ENCODE data around the gene VPS4B.

VPS4B gene

DNA sequence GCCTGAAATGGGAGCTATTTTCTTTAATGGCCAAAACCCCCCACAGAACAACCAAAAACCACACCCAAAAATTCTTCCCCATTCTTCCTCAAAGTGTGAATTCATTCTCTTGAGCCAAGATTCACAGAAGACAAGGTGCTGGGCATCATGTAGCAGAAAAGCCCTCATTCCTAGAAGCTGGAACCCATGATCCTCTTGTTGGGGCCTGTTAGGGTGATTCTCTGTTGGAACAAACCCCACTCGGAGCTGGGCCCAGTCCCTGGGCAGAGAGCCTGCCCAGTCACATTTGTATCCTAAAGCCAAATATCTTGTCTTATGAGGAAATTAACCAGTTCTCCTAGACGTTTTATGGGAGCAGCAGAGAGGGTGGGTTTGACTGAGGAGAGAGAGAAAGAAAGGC lies 22.8 kb upstream of the VPS4B start:
- no peak overlapping the region for H3K27ac ChIP-seq
- no peak overlapping the region for H3K9ac ChIP-seq
- no peaks in the 10 kb centered on the region for H3K79me2 ChIP-seq (ENCODE audit: insufficient read depth, low read depth)
- no peaks in the 10 kb centered on the region for H4K20me1 ChIP-seq (ENCODE audit: insufficient read depth)
- H2AFZ ChIP-seq (ENCODE audit: low read depth): no peak overlapping the region
- no peaks in the 10 kb centered on the region for H3K27me3 ChIP-seq (ENCODE audit: insufficient read depth, low read depth)
- H3K4me1 ChIP-seq (ENCODE audit: low read depth, poor library complexity, severe bottlenecking): no peaks in the 10 kb centered on the region
- no peak overlapping the region for H3K4me2 ChIP-seq
- H3K36me3 ChIP-seq (ENCODE audit: insufficient read depth): no peaks in the 10 kb centered on the region
- no peak overlapping the region for H3K4me3 ChIP-seq (IDR thresholded peaks at IDR 0.05; ENCODE audit: insufficient read depth, low read depth, low read length)
- TF ChIP-seq, protein P1, sequence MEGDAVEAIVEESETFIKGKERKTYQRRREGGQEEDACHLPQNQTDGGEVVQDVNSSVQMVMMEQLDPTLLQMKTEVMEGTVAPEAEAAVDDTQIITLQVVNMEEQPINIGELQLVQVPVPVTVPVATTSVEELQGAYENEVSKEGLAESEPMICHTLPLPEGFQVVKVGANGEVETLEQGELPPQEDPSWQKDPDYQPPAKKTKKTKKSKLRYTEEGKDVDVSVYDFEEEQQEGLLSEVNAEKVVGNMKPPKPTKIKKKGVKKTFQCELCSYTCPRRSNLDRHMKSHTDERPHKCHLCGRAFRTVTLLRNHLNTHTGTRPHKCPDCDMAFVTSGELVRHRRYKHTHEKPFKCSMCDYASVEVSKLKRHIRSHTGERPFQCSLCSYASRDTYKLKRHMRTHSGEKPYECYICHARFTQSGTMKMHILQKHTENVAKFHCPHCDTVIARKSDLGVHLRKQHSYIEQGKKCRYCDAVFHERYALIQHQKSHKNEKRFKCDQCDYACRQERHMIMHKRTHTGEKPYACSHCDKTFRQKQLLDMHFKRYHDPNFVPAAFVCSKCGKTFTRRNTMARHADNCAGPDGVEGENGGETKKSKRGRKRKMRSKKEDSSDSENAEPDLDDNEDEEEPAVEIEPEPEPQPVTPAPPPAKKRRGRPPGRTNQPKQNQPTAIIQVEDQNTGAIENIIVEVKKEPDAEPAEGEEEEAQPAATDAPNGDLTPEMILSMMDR (conservative IDR thresholded peaks at IDR 0.05; ENCODE audit: low read depth, low read length): no peak

DNA sequence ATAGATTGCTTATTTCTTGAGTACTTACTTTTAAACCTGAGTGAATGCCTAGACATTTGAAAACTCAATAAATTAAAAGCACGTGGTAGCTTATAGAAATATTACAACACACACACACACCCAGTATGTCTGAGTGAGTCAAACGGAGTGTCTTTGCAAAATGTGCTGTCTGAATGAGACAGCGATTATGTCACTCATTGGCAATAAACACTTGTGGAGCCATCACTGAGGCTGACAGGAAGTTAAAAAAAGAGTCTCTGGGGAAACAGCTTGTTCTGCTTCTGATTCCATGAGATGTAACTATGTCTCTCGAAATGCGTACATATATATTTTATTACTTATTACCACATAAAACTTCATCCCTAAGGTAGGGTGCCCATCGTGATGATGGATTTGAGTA lies 22.3 kb upstream of the VPS4B start:
- TF ChIP-seq, protein P1 (conservative IDR thresholded peaks at IDR 0.05; ENCODE audit: low read depth, low read length): no peak
- Histone ChIP-seq H3K27ac (no peak overlapping the region), H3K4me3 (IDR thresholded peaks at IDR 0.05; ENCODE audit: insufficient read depth, low read depth, low read length) (no peak overlapping the region), H3K9ac (no peak overlapping the region), H3K36me3 (ENCODE audit: insufficient read depth) (no peaks in the 10 kb centered on the region), H3K4me1 (ENCODE audit: low read depth, poor library complexity, severe bottlenecking) (no peaks in the 10 kb centered on the region), H4K20me1 (ENCODE audit: insufficient read depth) (no peaks in the 10 kb centered on the region), H2AFZ (ENCODE audit: low read depth) (no peak overlapping the region), H3K4me2 (no peak overlapping the region), H3K27me3 (ENCODE audit: insufficient read depth, low read depth) (no peaks in the 10 kb centered on the region), H3K79me2 (ENCODE audit: insufficient read depth, low read depth) (no peaks in the 10 kb centered on the region)

DNA sequence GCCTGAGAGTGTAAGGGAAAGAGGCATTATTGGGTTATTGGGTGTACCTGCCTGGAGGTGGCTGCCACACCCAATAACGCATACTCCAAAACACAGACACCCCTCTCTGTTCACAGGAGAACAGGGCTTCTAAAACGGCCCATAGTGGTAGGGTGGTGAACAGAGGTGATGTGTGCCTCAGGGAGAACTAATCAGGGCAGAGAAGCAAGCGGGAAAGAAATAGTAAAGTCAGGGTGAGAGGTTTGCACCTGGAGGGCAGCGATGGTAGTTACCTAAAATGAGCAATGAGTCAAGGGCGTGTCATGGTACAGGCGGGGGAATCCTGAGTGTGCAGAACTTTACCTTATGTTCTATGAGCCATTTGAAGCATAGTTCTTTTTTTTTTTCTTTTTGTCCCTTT lies 21.6 kb upstream of the VPS4B start:
- Histone ChIP-seq H3K27ac (no peak overlapping the region), H3K4me2 (no peak overlapping the region), H3K27me3 (ENCODE audit: insufficient read depth, low read depth) (no peaks in the 10 kb centered on the region), H3K36me3 (ENCODE audit: insufficient read depth) (no peaks in the 10 kb centered on the region), H3K9ac (no peak overlapping the region), H4K20me1 (ENCODE audit: insufficient read depth) (no peaks in the 10 kb centered on the region), H2AFZ (ENCODE audit: low read depth) (no peak overlapping the region), H3K4me3 (IDR thresholded peaks at IDR 0.05; ENCODE audit: insufficient read depth, low read depth, low read length) (no peak overlapping the region), H3K4me1 (ENCODE audit: low read depth, poor library complexity, severe bottlenecking) (no peaks in the 10 kb centered on the region), H3K79me2 (ENCODE audit: insufficient read depth, low read depth) (no peaks in the 10 kb centered on the region)
- TF ChIP-seq, protein P1 (conservative IDR thresholded peaks at IDR 0.05; ENCODE audit: low read depth, low read length): no peak

DNA sequence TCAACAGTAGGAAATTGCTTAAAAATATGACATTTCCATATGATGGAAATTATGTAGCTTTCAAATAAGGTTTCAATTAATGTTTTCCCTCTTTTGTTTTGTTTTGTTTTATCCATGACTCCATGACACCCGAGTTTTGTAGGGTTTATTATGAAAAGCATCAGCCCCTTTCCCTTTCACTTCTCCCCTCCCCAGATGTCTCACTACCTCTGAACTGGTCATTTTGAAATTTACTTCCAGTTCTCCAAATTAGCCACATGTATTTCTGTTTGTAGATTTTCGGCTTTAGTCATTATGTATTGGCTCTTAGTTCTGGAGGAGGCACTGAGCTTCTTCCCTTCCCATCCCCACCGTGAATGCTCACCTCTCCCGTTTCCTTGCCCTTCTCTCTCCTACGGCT lies 18.6 kb upstream of the VPS4B start:
- Histone ChIP-seq H3K4me2 (no peak overlapping the region), H2AFZ (ENCODE audit: low read depth) (no peak overlapping the region), H3K27me3 (ENCODE audit: insufficient read depth, low read depth) (no peaks in the 10 kb centered on the region), H3K4me3 (IDR thresholded peaks at IDR 0.05; ENCODE audit: insufficient read depth, low read depth, low read length) (no peak overlapping the region), H4K20me1 (ENCODE audit: insufficient read depth) (no peaks in the 10 kb centered on the region), H3K36me3 (ENCODE audit: insufficient read depth) (no peaks in the 10 kb centered on the region), H3K4me1 (ENCODE audit: low read depth, poor library complexity, severe bottlenecking) (no peaks in the 10 kb centered on the region), H3K9ac (no peak overlapping the region), H3K27ac (no peak overlapping the region), H3K79me2 (ENCODE audit: insufficient read depth, low read depth) (no peaks in the 10 kb centered on the region)
- TF ChIP-seq, protein P1 (conservative IDR thresholded peaks at IDR 0.05; ENCODE audit: low read depth, low read length): no peak

DNA sequence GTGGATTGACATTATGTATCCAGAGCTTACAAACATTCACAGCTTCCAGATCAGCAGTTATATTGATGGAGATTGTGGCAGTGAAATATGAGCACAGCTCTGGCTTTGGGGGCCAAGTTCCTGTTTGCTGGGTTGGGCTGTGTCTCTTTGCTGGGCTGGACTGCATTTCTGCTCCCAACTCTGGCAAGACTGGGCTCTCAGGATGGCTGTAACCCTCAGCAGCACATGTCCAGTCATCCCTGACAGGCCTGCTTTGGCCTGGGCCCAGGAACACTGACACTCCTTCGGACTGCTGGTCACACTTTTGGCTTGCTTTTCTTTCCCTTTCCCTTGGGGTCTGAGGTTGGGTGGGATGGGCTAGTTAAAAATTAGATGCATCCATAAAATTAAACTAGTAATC lies 17.9 kb upstream of the VPS4B start:
- TF ChIP-seq, protein P1 (conservative IDR thresholded peaks at IDR 0.05; ENCODE audit: low read depth, low read length): no peak
- Histone ChIP-seq H3K27me3 (ENCODE audit: insufficient read depth, low read depth) (no peaks in the 10 kb centered on the region), H3K4me1 (ENCODE audit: low read depth, poor library complexity, severe bottlenecking) (no peaks in the 10 kb centered on the region), H3K9ac (no peak overlapping the region), H3K27ac (no peak overlapping the region), H3K4me2 (no peak overlapping the region), H3K79me2 (ENCODE audit: insufficient read depth, low read depth) (no peaks in the 10 kb centered on the region), H2AFZ (ENCODE audit: low read depth) (no peak overlapping the region), H4K20me1 (ENCODE audit: insufficient read depth) (no peaks in the 10 kb centered on the region), H3K36me3 (ENCODE audit: insufficient read depth) (no peaks in the 10 kb centered on the region), H3K4me3 (IDR thresholded peaks at IDR 0.05; ENCODE audit: insufficient read depth, low read depth, low read length) (no peak overlapping the region)
